Measurements from ENCODE around the gene USH1C.

The USH1C gene

DNA sequence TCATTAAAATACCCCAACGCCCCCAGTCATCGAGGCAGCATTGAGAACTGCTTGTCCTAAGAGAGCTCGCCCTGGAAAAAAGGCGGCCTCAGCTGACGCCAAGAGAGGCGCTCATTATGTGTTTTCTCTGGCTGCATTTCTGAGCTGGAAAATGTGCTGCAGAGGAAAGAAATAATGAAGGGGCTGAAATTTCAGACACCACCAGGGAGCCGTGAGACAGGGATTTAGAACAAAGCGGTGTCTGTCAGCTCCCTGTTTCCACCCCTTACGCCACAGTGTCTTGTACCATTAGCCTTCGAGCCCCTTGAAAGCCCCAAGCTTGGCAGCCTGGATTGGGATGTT lies 14.4 kb downstream of the USH1C start:
- TF ChIP-seq ZNF8 (CRISPR knock-in tag; IDR thresholded peaks at IDR 0.05) (no peak), ARNTL (CRISPR knock-in tag; IDR thresholded peaks at IDR 0.05; ENCODE audit: borderline replicate concordance, low read depth) (no peak), ZNF565 (CRISPR knock-in tag; conservative IDR thresholded peaks at IDR 0.05; ENCODE audit: low read depth) (no peak), RARB (CRISPR knock-in tag; IDR thresholded peaks at IDR 0.05) (no peak), ZNF70 (CRISPR knock-in tag; IDR thresholded peaks at IDR 0.05) (no peak), ZFP30 (CRISPR knock-in tag; IDR thresholded peaks at IDR 0.05) (no peak), ZFP3 (CRISPR knock-in tag; IDR thresholded peaks at IDR 0.05) (no peak), OSR1 (CRISPR knock-in tag; IDR thresholded peaks at IDR 0.05) (no peak), ISL1 (CRISPR knock-in tag; IDR thresholded peaks at IDR 0.05) (no peak), ZC3H10 (CRISPR knock-in tag; IDR thresholded peaks at IDR 0.05) (no peak), PPARA (CRISPR knock-in tag; IDR thresholded peaks at IDR 0.05; ENCODE audit: borderline replicate concordance) (no peak)
- TF ChIP-seq, protein P1, sequence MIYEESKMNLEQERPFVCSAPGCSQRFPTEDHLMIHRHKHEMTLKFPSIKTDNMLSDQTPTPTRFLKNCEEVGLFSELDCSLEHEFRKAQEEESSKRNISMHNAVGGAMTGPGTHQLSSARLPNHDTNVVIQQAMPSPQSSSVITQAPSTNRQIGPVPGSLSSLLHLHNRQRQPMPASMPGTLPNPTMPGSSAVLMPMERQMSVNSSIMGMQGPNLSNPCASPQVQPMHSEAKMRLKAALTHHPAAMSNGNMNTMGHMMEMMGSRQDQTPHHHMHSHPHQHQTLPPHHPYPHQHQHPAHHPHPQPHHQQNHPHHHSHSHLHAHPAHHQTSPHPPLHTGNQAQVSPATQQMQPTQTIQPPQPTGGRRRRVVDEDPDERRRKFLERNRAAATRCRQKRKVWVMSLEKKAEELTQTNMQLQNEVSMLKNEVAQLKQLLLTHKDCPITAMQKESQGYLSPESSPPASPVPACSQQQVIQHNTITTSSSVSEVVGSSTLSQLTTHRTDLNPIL (CRISPR knock-in tag; IDR thresholded peaks at IDR 0.05; ENCODE audit: low read depth): no peak
- TF ChIP-seq, protein P2, sequence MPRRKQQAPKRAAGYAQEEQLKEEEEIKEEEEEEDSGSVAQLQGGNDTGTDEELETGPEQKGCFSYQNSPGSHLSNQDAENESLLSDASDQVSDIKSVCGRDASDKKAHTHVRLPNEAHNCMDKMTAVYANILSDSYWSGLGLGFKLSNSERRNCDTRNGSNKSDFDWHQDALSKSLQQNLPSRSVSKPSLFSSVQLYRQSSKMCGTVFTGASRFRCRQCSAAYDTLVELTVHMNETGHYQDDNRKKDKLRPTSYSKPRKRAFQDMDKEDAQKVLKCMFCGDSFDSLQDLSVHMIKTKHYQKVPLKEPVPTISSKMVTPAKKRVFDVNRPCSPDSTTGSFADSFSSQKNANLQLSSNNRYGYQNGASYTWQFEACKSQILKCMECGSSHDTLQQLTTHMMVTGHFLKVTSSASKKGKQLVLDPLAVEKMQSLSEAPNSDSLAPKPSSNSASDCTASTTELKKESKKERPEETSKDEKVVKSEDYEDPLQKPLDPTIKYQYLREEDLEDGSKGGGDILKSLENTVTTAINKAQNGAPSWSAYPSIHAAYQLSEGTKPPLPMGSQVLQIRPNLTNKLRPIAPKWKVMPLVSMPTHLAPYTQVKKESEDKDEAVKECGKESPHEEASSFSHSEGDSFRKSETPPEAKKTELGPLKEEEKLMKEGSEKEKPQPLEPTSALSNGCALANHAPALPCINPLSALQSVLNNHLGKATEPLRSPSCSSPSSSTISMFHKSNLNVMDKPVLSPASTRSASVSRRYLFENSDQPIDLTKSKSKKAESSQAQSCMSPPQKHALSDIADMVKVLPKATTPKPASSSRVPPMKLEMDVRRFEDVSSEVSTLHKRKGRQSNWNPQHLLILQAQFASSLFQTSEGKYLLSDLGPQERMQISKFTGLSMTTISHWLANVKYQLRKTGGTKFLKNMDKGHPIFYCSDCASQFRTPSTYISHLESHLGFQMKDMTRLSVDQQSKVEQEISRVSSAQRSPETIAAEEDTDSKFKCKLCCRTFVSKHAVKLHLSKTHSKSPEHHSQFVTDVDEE (CRISPR knock-in tag; IDR thresholded peaks at IDR 0.05): no peak
- no peak for ATAC-seq

DNA sequence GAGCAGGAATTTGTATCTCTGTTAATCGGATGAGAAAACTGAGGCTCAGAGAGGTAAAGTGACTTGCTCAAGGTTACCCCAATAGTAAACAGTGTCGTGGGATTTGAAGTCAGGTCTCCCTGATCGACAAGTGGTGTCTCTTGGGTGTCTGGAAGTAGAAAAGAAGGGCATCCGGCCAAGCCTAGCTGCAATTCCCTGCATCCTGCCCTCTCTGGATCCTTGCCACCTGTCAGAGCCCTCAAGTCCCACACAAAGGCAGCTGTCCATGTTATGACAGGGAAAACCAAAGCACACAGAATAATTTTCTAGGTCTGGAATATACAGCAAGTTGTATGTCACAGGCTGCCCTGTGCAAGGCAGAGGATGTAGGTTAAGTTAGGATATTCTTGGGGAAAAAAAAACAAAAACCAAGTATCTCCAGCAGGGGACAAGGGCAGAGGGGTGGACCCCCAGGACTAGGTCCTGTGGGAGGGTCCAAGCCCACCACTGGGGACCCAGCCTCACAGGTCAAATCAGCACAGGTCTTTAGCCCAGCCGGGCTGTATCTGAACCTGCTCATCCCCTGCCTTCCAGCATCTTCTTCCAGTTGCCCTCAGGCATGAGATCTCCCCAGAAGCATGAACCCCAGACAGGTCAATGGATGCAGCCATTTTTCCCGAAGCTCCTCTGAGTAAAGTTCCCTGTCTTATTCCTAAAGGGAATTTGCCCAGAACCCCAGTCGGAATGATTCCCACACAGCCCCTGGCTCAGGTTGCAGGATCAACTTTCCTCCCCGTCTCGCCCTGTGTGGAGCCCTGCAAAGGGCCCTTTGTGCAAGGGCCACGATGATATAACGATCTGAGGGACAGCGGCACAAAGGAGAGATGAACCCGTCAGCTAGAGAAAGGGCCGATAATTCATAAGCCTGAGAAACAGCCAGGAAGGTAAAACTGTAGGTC lies 15.0 kb downstream of the USH1C start:
- TF ChIP-seq, protein P3, sequence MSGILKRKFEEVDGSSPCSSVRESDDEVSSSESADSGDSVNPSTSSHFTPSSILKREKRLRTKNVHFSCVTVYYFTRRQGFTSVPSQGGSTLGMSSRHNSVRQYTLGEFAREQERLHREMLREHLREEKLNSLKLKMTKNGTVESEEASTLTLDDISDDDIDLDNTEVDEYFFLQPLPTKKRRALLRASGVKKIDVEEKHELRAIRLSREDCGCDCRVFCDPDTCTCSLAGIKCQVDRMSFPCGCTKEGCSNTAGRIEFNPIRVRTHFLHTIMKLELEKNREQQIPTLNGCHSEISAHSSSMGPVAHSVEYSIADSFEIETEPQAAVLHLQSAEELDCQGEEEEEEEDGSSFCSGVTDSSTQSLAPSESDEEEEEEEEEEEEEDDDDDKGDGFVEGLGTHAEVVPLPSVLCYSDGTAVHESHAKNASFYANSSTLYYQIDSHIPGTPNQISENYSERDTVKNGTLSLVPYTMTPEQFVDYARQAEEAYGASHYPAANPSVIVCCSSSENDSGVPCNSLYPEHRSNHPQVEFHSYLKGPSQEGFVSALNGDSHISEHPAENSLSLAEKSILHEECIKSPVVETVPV (CRISPR knock-in tag; IDR thresholded peaks at IDR 0.05): no peak
- no peak for TF ChIP-seq BACH2 (CRISPR knock-in tag; IDR thresholded peaks at IDR 0.05; ENCODE audit: borderline replicate concordance)
- TF ChIP-seq CSDC2 (CRISPR knock-in tag; IDR thresholded peaks at IDR 0.05): no peak
- no peak for TF ChIP-seq ZNF565 (CRISPR knock-in tag; conservative IDR thresholded peaks at IDR 0.05; ENCODE audit: low read depth)
- no peak for TF ChIP-seq ZC3H10 (CRISPR knock-in tag; IDR thresholded peaks at IDR 0.05)
- TF ChIP-seq ISL1 (CRISPR knock-in tag; IDR thresholded peaks at IDR 0.05): no peak
- TF ChIP-seq, protein P4, sequence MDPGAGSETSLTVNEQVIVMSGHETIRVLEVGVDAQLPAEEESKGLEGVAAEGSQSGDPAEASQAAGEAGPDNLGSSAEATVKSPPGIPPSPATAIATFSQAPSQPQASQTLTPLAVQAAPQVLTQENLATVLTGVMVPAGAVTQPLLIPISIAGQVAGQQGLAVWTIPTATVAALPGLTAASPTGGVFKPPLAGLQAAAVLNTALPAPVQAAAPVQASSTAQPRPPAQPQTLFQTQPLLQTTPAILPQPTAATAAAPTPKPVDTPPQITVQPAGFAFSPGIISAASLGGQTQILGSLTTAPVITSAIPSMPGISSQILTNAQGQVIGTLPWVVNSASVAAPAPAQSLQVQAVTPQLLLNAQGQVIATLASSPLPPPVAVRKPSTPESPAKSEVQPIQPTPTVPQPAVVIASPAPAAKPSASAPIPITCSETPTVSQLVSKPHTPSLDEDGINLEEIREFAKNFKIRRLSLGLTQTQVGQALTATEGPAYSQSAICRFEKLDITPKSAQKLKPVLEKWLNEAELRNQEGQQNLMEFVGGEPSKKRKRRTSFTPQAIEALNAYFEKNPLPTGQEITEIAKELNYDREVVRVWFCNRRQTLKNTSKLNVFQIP (CRISPR knock-in tag; IDR thresholded peaks at IDR 0.05; ENCODE audit: borderline replicate concordance, low read depth): no peak
- TF ChIP-seq TCF4 (CRISPR knock-in tag; IDR thresholded peaks at IDR 0.05; ENCODE audit: borderline replicate concordance): no peak
- TF ChIP-seq GLIS3 (CRISPR knock-in tag; IDR thresholded peaks at IDR 0.05): no peak
- no peak for TF ChIP-seq ZFP30 (CRISPR knock-in tag; IDR thresholded peaks at IDR 0.05)
- no peak for TF ChIP-seq RARB (CRISPR knock-in tag; IDR thresholded peaks at IDR 0.05)
- no peak for TF ChIP-seq TOX (CRISPR knock-in tag; IDR thresholded peaks at IDR 0.05; ENCODE audit: borderline replicate concordance)
- no peak for TF ChIP-seq SNAI2 (CRISPR knock-in tag; IDR thresholded peaks at IDR 0.05)
- TF ChIP-seq OSR1 (CRISPR knock-in tag; IDR thresholded peaks at IDR 0.05): no peak
- no peak for ATAC-seq

DNA sequence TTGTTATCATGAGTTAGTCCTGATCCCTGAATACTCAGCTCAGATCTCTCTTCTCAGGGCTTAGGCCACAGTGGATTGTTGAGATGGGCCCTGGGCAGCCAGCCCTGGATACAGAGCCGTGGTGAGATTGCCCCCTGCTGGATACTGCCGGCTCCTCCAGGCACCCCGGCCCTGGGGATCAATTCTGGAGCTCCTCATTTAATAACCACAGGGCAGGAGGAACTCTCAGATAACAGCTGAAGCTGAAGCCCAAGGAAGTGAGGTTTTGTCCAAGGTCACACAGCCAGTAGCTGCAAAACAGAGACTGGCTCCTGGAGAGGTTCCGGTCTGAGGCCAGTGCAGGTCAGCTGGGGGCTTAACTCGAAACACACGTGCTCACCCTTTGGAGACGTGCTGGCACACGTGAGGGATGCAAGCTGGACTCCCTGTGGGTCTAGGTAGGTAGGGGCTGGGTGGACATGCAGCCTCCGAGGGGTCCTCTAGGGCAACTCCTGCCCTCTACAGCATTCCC lies 16.0 kb downstream of the USH1C start:
- peak; percentile 99 for ATAC-seq
- TF ChIP-seq OSR1 (CRISPR knock-in tag; IDR thresholded peaks at IDR 0.05) (no peak), ESRRG (CRISPR knock-in tag; IDR thresholded peaks at IDR 0.05) (no peak), ZFP3 (CRISPR knock-in tag; IDR thresholded peaks at IDR 0.05) (no peak), ZNF70 (CRISPR knock-in tag; IDR thresholded peaks at IDR 0.05) (no peak)

All from SK-N-SH treated with all-trans-retinoic acid at 6 μM for 48 hours (cell line).